Rectal smooth muscle tissue (tissue), 1 donor: ENCODE results near the gene PRORP.
"Not testable (repeated sequence)": the region's sequence is repeated elsewhere in the genome, so short reads cannot be mapped to it uniquely, and the experiment has no call there.

Experiments used
- H3K27ac ChIP-seq: one replicate; pipeline ENCODE4 v1.7.0; 2013; ENCODE audit warnings: low read depth, low read length, inconsistent platforms
- H3K27me3 ChIP-seq: one replicate; pipeline ENCODE4 v1.7.0; 2013; ENCODE audit warnings: low read length; ENCODE audit not compliant: control insufficient read depth, insufficient read depth
- H3K36me3 ChIP-seq: one replicate; pipeline ENCODE4 v1.7.0; 2013; ENCODE audit warnings: low read length; ENCODE audit not compliant: control insufficient read depth, insufficient read depth
- H3K4me1 ChIP-seq: one replicate; pipeline ENCODE4 v1.7.0; 2013; ENCODE audit warnings: low read length; ENCODE audit not compliant: control insufficient read depth, insufficient read depth
- H3K4me3 ChIP-seq: one replicate; pipeline ENCODE4 v1.7.0; 2013; ENCODE audit warnings: low read length
- H3K9ac ChIP-seq: one replicate; pipeline ENCODE4 v1.7.0; 2013; ENCODE audit warnings: low read length

The PRORP gene

GRCh38 chr14:35121887-35122695 is at the start of gene PRORP, which contains the start of gene PPP2R3C:
TSS of gene PRORP (plus strand) at chr14:35122552. CDS start at chr14:35123246, 694 bp downstream.
TSS of gene PPP2R3C (minus strand) at chr14:35121990. CDS start at chr14:35121959, 31 bp downstream.
- H3K9ac ChIP-seq = peak within 1 kb of the TSS; percentile 98
- H3K4me3 ChIP-seq = peak within 1 kb of the TSS; percentile 98
- H3K27ac ChIP-seq = peak within 1 kb of the TSS; percentile 98
- H3K4me1 ChIP-seq = peaks cover 8% of the 10 kb centered on the region
- peaks cover 2% of the 10 kb centered on the region for H3K36me3 ChIP-seq
- no peaks in the 10 kb centered on the region for H3K27me3 ChIP-seq

DNA sequence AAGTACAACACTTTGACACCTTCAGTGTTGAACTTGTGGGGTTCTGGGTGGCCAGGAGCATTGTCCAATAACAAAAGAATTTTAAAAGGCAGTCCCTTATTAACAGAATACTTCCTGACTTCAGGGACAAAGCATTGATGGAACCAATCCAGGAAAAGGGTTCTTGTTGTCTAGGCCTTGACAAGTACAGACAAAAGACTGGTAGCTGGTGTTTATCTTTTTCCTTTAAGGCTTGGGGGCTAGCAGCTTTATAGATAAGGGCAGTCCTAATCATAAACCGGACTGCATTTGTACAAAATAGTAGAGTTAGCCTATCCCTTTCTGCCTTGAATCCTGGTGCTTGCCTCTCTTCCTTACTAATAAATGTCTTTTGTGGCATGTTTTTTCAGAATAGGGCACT is 48.9 kb upstream of the PRORP start:
- H3K27ac ChIP-seq = no peak overlapping the region
- H3K36me3 ChIP-seq = peaks cover 4% of the 10 kb centered on the region
- no peaks in the 10 kb centered on the region for H3K4me1 ChIP-seq
- no peak overlapping the region for H3K4me3 ChIP-seq
- no peaks in the 10 kb centered on the region for H3K27me3 ChIP-seq
- H3K9ac ChIP-seq = no peak overlapping the region

DNA sequence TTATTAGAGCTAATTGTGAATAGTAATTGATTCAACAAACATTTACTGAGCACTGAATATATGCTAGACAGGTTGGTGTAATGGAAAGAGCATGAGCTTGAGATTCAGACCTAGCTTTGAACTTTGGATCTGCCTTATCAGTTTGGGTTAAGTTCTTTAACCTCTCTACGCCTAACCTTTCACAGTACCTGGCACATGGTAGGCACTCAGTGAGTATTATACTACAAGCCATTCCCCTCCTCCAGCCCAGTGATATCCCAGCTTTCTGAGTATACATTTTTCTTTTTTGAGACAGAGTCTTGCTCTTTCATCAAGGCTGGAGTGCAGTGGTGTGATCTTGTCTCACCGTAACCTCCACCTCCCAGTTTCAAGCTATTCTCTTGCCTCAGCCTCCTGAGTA is 44.3 kb upstream of the PRORP start:
- Histone ChIP-seq H3K27me3 (no peaks in the 10 kb centered on the region), H3K4me3 (no peak overlapping the region), H3K9ac (no peak overlapping the region), H3K36me3 (peaks cover 10% of the 10 kb centered on the region), H3K27ac (no peak overlapping the region), H3K4me1 (no peaks in the 10 kb centered on the region)

DNA sequence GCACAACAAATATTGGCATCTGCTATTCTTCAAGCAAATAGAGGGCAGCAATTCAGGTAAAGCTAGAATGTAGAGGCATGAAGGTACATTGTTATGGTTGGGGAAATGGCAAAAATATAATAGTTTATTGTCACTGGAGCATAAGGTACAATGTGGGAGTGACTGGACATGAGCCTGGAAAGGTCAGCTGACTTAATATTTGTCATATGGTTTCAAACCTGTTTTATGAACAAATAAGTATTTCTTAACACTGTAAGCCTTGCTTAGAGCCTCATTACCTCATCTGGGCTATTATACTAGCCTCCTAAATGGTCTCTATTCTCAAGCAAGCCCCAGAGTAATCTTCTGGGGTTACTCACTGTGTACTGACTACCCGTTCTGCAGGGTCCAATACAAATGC is 42.6 kb upstream of the PRORP start:
- Histone ChIP-seq H3K36me3 (peaks cover 10% of the 10 kb centered on the region), H3K27me3 (no peaks in the 10 kb centered on the region), H3K4me1 (no peaks in the 10 kb centered on the region), H3K9ac (no peak overlapping the region), H3K27ac (no peak overlapping the region), H3K4me3 (no peak overlapping the region)

GRCh38 chr14:35083530-35084150 is 38.7 kb upstream of the PRORP start:
- no peaks in the 10 kb centered on the region for H3K4me1 ChIP-seq
- H3K9ac ChIP-seq = no peak overlapping the region
- peaks cover 6% of the 10 kb centered on the region for H3K36me3 ChIP-seq
- no peak overlapping the region for H3K27ac ChIP-seq
- H3K27me3 ChIP-seq = no peaks in the 10 kb centered on the region
- H3K4me3 ChIP-seq = no peak overlapping the region

- no peak overlapping the region for H3K9ac ChIP-seq
- no peak overlapping the region for H3K27ac ChIP-seq
- H3K36me3 ChIP-seq = peaks cover 2% of the 10 kb centered on the region
- no peaks in the 10 kb centered on the region for H3K4me1 ChIP-seq
- no peak overlapping the region for H3K4me3 ChIP-seq
- no peaks in the 10 kb centered on the region for H3K27me3 ChIP-seq
Observed at GRCh38 chr14:35085441-35085840, 36.9 kb upstream of the PRORP start.

DNA sequence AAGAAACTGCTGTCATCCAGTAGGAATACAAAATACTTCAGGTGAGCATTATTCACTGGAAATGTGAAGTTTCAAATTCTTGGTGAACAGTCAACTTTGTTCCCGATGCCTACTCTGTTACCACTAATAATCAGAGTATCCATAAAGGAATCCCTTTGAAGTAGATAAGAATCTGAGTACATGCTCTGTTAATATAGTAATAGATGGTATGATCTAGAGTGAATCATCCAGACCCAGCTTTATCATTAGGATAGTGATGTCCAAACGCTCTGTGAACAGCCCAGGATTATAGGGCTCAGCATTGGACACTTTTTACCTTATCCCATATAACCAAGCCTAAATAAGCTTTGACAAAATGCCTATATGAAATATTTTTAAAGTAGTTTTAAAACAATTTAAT is 33.8 kb upstream of the PRORP start:
- no peak overlapping the region for H3K9ac ChIP-seq
- no peak overlapping the region for H3K27ac ChIP-seq
- no peak overlapping the region for H3K4me3 ChIP-seq
- no peaks in the 10 kb centered on the region for H3K4me1 ChIP-seq
- H3K27me3 ChIP-seq = no peaks in the 10 kb centered on the region
- H3K36me3 ChIP-seq = no peaks in the 10 kb centered on the region

DNA sequence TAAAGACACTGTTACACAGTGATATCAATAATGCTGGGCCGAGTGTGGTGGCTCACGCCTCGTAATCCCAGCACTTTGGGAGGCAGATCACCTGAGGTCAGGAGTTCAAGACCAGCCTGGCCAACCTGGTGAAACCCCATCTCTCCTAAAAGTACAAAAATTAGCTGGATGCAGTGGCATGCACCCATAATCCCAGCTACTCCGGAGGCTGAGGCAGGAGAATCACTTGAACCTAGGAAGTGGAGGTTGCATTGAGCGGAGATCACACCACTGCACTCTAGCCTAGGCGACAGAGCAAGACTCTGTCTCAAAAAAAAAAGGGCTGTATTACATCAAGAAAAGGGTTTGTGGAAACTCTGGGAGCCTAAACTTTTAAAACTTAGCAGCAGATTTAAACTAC is 27.7 kb upstream of the PRORP start:
- H3K9ac ChIP-seq, H3K27ac ChIP-seq, H3K4me3 ChIP-seq, H3K4me1 ChIP-seq, H3K27me3 ChIP-seq: not testable (repeated sequence)
- peaks cover 14% of the 10 kb centered on the region for H3K36me3 ChIP-seq

- Histone ChIP-seq H3K27me3 (no peaks in the 10 kb centered on the region), H3K36me3 (peaks cover 14% of the 10 kb centered on the region), H3K4me3 (no peak overlapping the region), H3K9ac (no peak overlapping the region), H3K27ac (no peak overlapping the region), H3K4me1 (no peaks in the 10 kb centered on the region)
Observed at GRCh38 chr14:35107866-35108265, 14.5 kb upstream of the PRORP start.

DNA sequence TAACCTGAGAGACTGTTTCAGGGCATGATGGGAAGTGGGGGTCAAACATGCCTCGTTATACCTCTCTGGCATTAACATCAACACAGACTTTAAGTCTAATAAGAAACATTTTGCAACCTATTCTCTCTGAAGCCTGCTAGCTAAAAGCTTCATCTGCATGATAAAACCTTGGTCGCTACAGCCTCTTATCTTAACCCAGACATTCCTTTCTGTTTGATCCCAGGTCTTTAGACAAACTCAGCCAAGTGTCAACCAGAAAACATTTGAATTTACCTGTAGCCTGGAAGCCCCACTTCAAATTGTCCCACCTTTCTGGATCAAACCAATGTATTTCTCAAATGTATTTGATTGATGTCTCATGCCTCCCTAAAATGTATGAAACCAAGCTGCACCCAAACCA is 9.7 kb upstream of the PRORP start:
- Histone ChIP-seq H3K27ac (no peak overlapping the region), H3K4me3 (no peak overlapping the region), H3K9ac (no peak overlapping the region), H3K27me3 (no peaks in the 10 kb centered on the region), H3K36me3 (peaks cover 16% of the 10 kb centered on the region), H3K4me1 (no peaks in the 10 kb centered on the region)

GRCh38 chr14:35113308-35113950 is 8.9 kb upstream of the PRORP start:
- H3K4me1 ChIP-seq = no peaks in the 10 kb centered on the region
- peaks cover 16% of the 10 kb centered on the region for H3K36me3 ChIP-seq
- H3K4me3 ChIP-seq = no peak overlapping the region
- H3K9ac ChIP-seq = no peak overlapping the region
- no peak overlapping the region for H3K27ac ChIP-seq
- H3K27me3 ChIP-seq = no peaks in the 10 kb centered on the region

DNA sequence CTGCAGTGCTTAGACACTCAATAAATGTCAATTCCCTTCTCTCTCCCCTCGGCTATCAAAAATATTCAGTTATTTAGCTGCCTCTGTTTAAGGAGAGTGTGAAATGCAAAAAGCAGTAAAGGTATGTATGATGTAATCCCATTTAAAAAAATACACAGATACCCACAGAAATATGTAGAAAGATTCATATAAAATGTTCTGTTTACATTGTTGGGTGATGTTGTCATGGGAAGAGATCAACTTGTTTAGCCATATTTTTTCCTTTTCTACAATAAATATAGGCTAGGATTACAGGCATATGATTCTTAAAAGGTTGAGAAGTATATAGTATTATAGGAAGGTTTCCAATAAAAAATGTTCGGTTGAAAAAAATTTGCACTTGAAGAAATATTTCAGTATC is 8.3 kb upstream of the PRORP start:
- Histone ChIP-seq H3K27ac (no peak overlapping the region), H3K36me3 (peaks cover 16% of the 10 kb centered on the region)

More for the DNA sequence above, 8.3 kb upstream of the PRORP start:
- H3K4me3 ChIP-seq = no peak overlapping the region
- H3K4me1 ChIP-seq = no peaks in the 10 kb centered on the region
- H3K27me3 ChIP-seq = no peaks in the 10 kb centered on the region
- H3K9ac ChIP-seq = no peak overlapping the region
